GM19043 (cell line): ENCODE measurements around the gene SYNJ2.
"Not testable (repeated sequence)": the region's sequence is repeated elsewhere in the genome, so short reads cannot be mapped to it uniquely, and the experiment has no call there.

Source experiments
- ATAC-seq: cut with Tn5 transposase; IDR thresholded peaks from one replicate; pipeline ENCODE4 v1.9.1; 2021; ENCODE audit warnings: low read depth; ENCODE audit not compliant: unreplicated experiment

Gene SYNJ2

GRCh38 chr6:157956171-157956730 is 25.4 kb upstream of the SYNJ2 start:
- ATAC-seq: no peak

- no peak for ATAC-seq
Measured at GRCh38 chr6:157959451-157960227, 22.0 kb upstream of the SYNJ2 start.

- no peak for ATAC-seq
Measured at GRCh38 chr6:157961153-157961831, 20.4 kb upstream of the SYNJ2 start.

GRCh38 chr6:157961832-157962575 is 19.7 kb upstream of the SYNJ2 start:
- no peak for ATAC-seq

GRCh38 chr6:157962601-157963302 is 18.9 kb upstream of the SYNJ2 start:
- no peak for ATAC-seq

GRCh38 chr6:157964100-157964499 is 17.6 kb upstream of the SYNJ2 start:
- ATAC-seq: no peak

- no peak for ATAC-seq
Measured at GRCh38 chr6:157965387-157965786, 16.3 kb upstream of the SYNJ2 start.

- no peak for ATAC-seq
Measured at GRCh38 chr6:157966589-157966977, 15.1 kb upstream of the SYNJ2 start.

- no peak for ATAC-seq
Measured at GRCh38 chr6:157967020-157967419, 14.6 kb upstream of the SYNJ2 start.

- ATAC-seq: no peak
Measured at GRCh38 chr6:157967486-157967885, 14.2 kb upstream of the SYNJ2 start.

- not testable (repeated sequence) for ATAC-seq
Measured at GRCh38 chr6:157972177-157972576, 9.5 kb upstream of the SYNJ2 start.

GRCh38 chr6:157974341-157974894 is 7.2 kb upstream of the SYNJ2 start:
- ATAC-seq: no peak

GRCh38 chr6:157974967-157975366 is 6.7 kb upstream of the SYNJ2 start:
- no peak for ATAC-seq

GRCh38 chr6:157975456-157975855 is 6.2 kb upstream of the SYNJ2 start:
- ATAC-seq: no peak

GRCh38 chr6:157976345-157977175 is 5.1 kb upstream of the SYNJ2 start:
- ATAC-seq: no peak

- ATAC-seq: no peak
Measured at GRCh38 chr6:157977176-157977804, 4.4 kb upstream of the SYNJ2 start.

GRCh38 chr6:157978021-157978783 is 3.5 kb upstream of the SYNJ2 start:
- no peak for ATAC-seq
